Trophoblast cell (in vitro differentiated cells and primary cell): ENCODE measurements around the gene TRIM10. TPM values are rescaled to one million over a fixed set of nuclear protein-coding genes. Genes with fewer than 3 reads are reported as not detected.
A peak's percentile ranks its signal among the peaks of the same experiment; 100 is the strongest.

Source experiments
- DNase-seq, 2 donors: peaks; one replicate each; pipeline ENCODE4 v3.0.0-alpha.2; 2016
- H2AFZ ChIP-seq: 2 replicates; pipeline ENCODE4 v1.6.1; 2013; ENCODE audit warnings: low read length, moderate library complexity, mild to moderate bottlenecking; ENCODE audit not compliant: insufficient read depth, poor library complexity
- H2AK5ac ChIP-seq: 2 replicates; pipeline ENCODE4 v1.6.1; 2013; ENCODE audit warnings: mild to moderate bottlenecking, low read length
- H2BK120ac ChIP-seq: 2 replicates; pipeline ENCODE4 v1.6.1; 2013; ENCODE audit warnings: low read length, mild to moderate bottlenecking, moderate library complexity; ENCODE audit not compliant: insufficient read depth, poor library complexity
- H2BK12ac ChIP-seq: 2 replicates; pipeline ENCODE4 v1.6.1; 2013; ENCODE audit warnings: mild to moderate bottlenecking, low read length, moderate library complexity
- H2BK5ac ChIP-seq: 2 replicates; pipeline ENCODE4 v1.6.1; 2013; ENCODE audit warnings: low read length, low read depth, moderate library complexity, mild to moderate bottlenecking; ENCODE audit not compliant: poor library complexity
- H3K14ac ChIP-seq: 2 replicates; pipeline ENCODE4 v1.6.1; 2013; ENCODE audit warnings: mild to moderate bottlenecking, low read length
- H3K18ac ChIP-seq: 2 replicates; pipeline ENCODE4 v1.6.1; 2013; ENCODE audit warnings: mild to moderate bottlenecking, low read length
- H3K23ac ChIP-seq: 2 replicates; pipeline ENCODE4 v1.6.1; 2013; ENCODE audit warnings: low read length
- H3K27ac ChIP-seq: 2 replicates; pipeline ENCODE4 v1.5.1; 2013; ENCODE audit warnings: low read depth, mild to moderate bottlenecking, inconsistent platforms, low read length, moderate library complexity
- H3K27me3 ChIP-seq: 2 replicates; pipeline ENCODE4 v1.6.1; 2013; ENCODE audit warnings: inconsistent platforms, mild to moderate bottlenecking, low read length, moderate library complexity; ENCODE audit not compliant: insufficient read depth
- H3K36me3 ChIP-seq, 2 experiments: 1 replicate in 1 of 2; 2 replicates in 1 of 2; pipeline ENCODE4 v1.6.1; 2013; ENCODE audit warnings: low read length in 2 of 2, mild to moderate bottlenecking in 2 of 2, moderate library complexity in 1 of 2; ENCODE audit not compliant: insufficient read depth in 2 of 2, control insufficient read depth in 1 of 2
- H3K4ac ChIP-seq: 2 replicates; pipeline ENCODE4 v1.6.1; 2013; ENCODE audit warnings: low read depth, mild to moderate bottlenecking, low read length, moderate library complexity
- H3K4me1 ChIP-seq, 2 experiments: 1 replicate in 1 of 2; 2 replicates in 1 of 2; pipeline ENCODE4 v1.6.1; 2013; ENCODE audit warnings: low read length in 2 of 2, mild to moderate bottlenecking in 2 of 2, moderate library complexity in 1 of 2; ENCODE audit not compliant: insufficient read depth in 2 of 2, control insufficient read depth in 1 of 2
- H3K4me2 ChIP-seq: 2 replicates; pipeline ENCODE4 v1.6.1; 2013; ENCODE audit warnings: inconsistent platforms, mild to moderate bottlenecking, low read length, moderate library complexity
- H3K4me3 ChIP-seq: 2 replicates; pipeline ENCODE4 v1.5.1; 2013; ENCODE audit warnings: mild to moderate bottlenecking, low read depth, low read length, inconsistent platforms
- H3K79me1 ChIP-seq: one replicate; pipeline ENCODE4 v1.6.1; 2013; ENCODE audit warnings: low read length
- H3K79me2 ChIP-seq: 2 replicates; pipeline ENCODE4 v1.6.1; 2013; ENCODE audit warnings: low read length, mild to moderate bottlenecking; ENCODE audit not compliant: control insufficient read depth, insufficient read depth, poor library complexity
- H3K9ac ChIP-seq: 2 replicates; pipeline ENCODE4 v1.6.1; 2013; ENCODE audit warnings: mild to moderate bottlenecking, low read length
- H3K9me3 ChIP-seq: 2 replicates; pipeline ENCODE4 v1.6.1; 2013; ENCODE audit warnings: low read depth, mild to moderate bottlenecking, control low read depth, inconsistent platforms, low read length; ENCODE audit not compliant: insufficient read depth
- H4K12ac ChIP-seq: 2 replicates; pipeline ENCODE4 v1.6.1; 2013; ENCODE audit warnings: low read depth, mild to moderate bottlenecking, low read length, moderate library complexity
- H4K8ac ChIP-seq: 2 replicates; pipeline ENCODE4 v1.6.1; 2013; ENCODE audit warnings: low read depth, mild to moderate bottlenecking, low read length, moderate library complexity
- H4K91ac ChIP-seq: one replicate; pipeline ENCODE4 v1.6.1; 2013; ENCODE audit warnings: low read depth, mild to moderate bottlenecking, low read length, moderate library complexity
- WGBS: extraction: QIAGEN DNeasy Blood & Tissue Kit; methylation state at CpG from one replicate; pipeline ENCODE4 v1.1.7; 2013; ENCODE audit warnings: missing lambda C conversion rate; ENCODE audit not compliant: insufficient read length, insufficient coverage; ENCODE audit errors: extremely low coverage; 5-methylcytosine and 5-hydroxymethylcytosine counted together
- polyA plus RNA-seq: library from polyadenylated mRNA; stranded (reverse); fragments of 200-250 nt; gene quantifications from 2 replicates; pipeline ENCODE4 v1.2.3, GENCODE V29; 2013

Gene TRIM10
- not detected in 2 replicates for polyA plus RNA-seq

GRCh38 chr6:30160785-30161531 lies at the start of gene TRIM10:
Gene TRIM10, minus strand, starts transcription at chr6:30161211. Its CDS starts 353 bp downstream, at chr6:30160858.
- WGBS: no CpG with 5 or more reads among the region's 4 CpGs
- Histone ChIP-seq H4K91ac (no peak within 1 kb of the TSS), H3K9ac (no peak within 1 kb of the TSS), H3K14ac (no peak within 1 kb of the TSS), H3K4me3 (peak within 1 kb of the TSS; percentile 40), H4K8ac (no peak within 1 kb of the TSS), H2AK5ac (no peak within 1 kb of the TSS), H3K23ac (no peak within 1 kb of the TSS), H3K79me1 (no peaks in the 10 kb centered on the region), H3K27ac (no peak within 1 kb of the TSS), H3K9me3 (peaks cover 2% of the 10 kb centered on the region), H3K27me3 (no peaks in the 10 kb centered on the region), H3K4me1 (no peaks in the 10 kb centered on the region), H4K12ac (no peak within 1 kb of the TSS), H2BK5ac (no peak within 1 kb of the TSS), H3K36me3 (no peaks in the 10 kb centered on the region), H3K4me2 (no peak within 1 kb of the TSS), H2BK12ac (no peak within 1 kb of the TSS), H3K18ac (no peak within 1 kb of the TSS), H3K79me2 (no peaks in the 10 kb centered on the region), H2BK120ac (no peak within 1 kb of the TSS), H3K4ac (no peak within 1 kb of the TSS), H2AFZ (no peak within 1 kb of the TSS)
- DNase-seq: no peak

GRCh38 chr6:30207619-30208295 lies 46.7 kb upstream of the TRIM10 start:
- H2AFZ ChIP-seq: no peak overlapping the region
- H3K9me3 ChIP-seq: no peaks in the 10 kb centered on the region
- no peak overlapping the region for H3K9ac ChIP-seq
- no peak overlapping the region for H3K4me2 ChIP-seq
- peak overlapping the region; percentile 60 for H3K4ac ChIP-seq
- no peak overlapping the region for H3K14ac ChIP-seq
- H2BK5ac ChIP-seq: no peak overlapping the region
- H3K79me2 ChIP-seq: peaks cover 11% of the 10 kb centered on the region
- no peak overlapping the region for H3K4me3 ChIP-seq
- H3K36me3 ChIP-seq: peaks cover 3% of the 10 kb centered on the region in 2 experiments
- no peak overlapping the region for H2BK120ac ChIP-seq
- H2BK12ac ChIP-seq: no peak overlapping the region
- no peak overlapping the region for H3K23ac ChIP-seq
- H3K27ac ChIP-seq: no peak overlapping the region
- H3K4me1 ChIP-seq: peaks cover 4 to 11% of the 10 kb centered on the region in 2 experiments
- H4K91ac ChIP-seq: no peak overlapping the region
- H3K27me3 ChIP-seq: no peaks in the 10 kb centered on the region
- no peaks in the 10 kb centered on the region for H3K79me1 ChIP-seq
- no CpG with 5 or more reads among the region's 4 CpGs for WGBS
- no peak overlapping the region for H4K8ac ChIP-seq
- H4K12ac ChIP-seq: no peak overlapping the region
- peak overlapping the region; percentile 18 for H3K18ac ChIP-seq
- no peak overlapping the region for H2AK5ac ChIP-seq
- no peak for DNase-seq

GRCh38 chr6:30206799-30207618 lies 46.0 kb upstream of the TRIM10 start:
- Histone ChIP-seq H3K79me2 (peaks cover 11% of the 10 kb centered on the region), H3K27ac (no peak overlapping the region), H3K9me3 (no peaks in the 10 kb centered on the region), H3K4me3 (no peak overlapping the region), H2AFZ (no peak overlapping the region), H2BK120ac (no peak overlapping the region), H3K79me1 (no peaks in the 10 kb centered on the region), H3K23ac (no peak overlapping the region), H3K14ac (no peak overlapping the region), H3K36me3 (peaks cover 3% of the 10 kb centered on the region in 2 experiments), H4K91ac (no peak overlapping the region), H3K9ac (no peak overlapping the region), H4K12ac (no peak overlapping the region), H3K18ac (no peak overlapping the region), H3K4me2 (no peak overlapping the region), H3K4me1 (peaks cover 4 to 10% of the 10 kb centered on the region in 2 experiments), H3K27me3 (no peaks in the 10 kb centered on the region), H3K4ac (peak overlapping the region; percentile 29), H2BK12ac (no peak overlapping the region), H4K8ac (no peak overlapping the region), H2BK5ac (no peak overlapping the region), H2AK5ac (no peak overlapping the region)
- no CpG with 5 or more reads among the region's 11 CpGs for WGBS
- no peak for DNase-seq

DNA sequence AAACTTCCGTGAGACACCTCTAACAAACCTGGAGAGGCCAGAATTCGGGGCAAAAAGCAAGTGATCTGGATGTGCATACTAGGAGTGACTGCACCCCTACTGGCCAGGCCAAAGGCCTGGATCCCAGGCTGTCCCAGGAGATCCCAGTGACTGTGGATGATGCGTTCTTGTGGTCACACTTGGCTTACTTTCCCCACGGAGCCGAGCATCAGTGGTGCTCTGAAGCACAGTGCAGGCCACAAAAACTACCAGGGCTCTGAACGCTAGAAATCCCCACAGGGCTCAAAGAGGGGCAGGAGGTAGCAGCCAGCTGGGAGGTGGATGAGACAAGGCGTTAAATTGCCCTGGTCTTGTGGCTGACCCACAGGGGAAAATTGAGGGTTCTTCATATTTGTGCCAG lies 45.1 kb upstream of the TRIM10 start:
- Histone ChIP-seq H2BK12ac (no peak overlapping the region), H4K8ac (no peak overlapping the region), H2AK5ac (no peak overlapping the region), H3K4me2 (no peak overlapping the region), H4K12ac (no peak overlapping the region), H3K36me3 (peaks cover 3% of the 10 kb centered on the region in 2 experiments), H4K91ac (no peak overlapping the region), H3K23ac (no peak overlapping the region), H3K14ac (no peak overlapping the region), H2BK120ac (no peak overlapping the region), H3K4ac (peak overlapping the region; percentile 78), H3K18ac (no peak overlapping the region), H3K9ac (no peak overlapping the region), H3K9me3 (no peaks in the 10 kb centered on the region), H2BK5ac (no peak overlapping the region), H3K4me1 (peaks cover 4 to 6% of the 10 kb centered on the region in 2 experiments), H3K27ac (no peak overlapping the region), H3K79me1 (no peaks in the 10 kb centered on the region), H2AFZ (no peak overlapping the region), H3K27me3 (no peaks in the 10 kb centered on the region), H3K79me2 (peaks cover 11% of the 10 kb centered on the region), H3K4me3 (peak overlapping the region; percentile 55)
- WGBS: no CpG with 5 or more reads among the region's 7 CpGs
- DNase-seq: no peak
